ENCODE measurements around the gene FAM171A1.
"Not testable (repeated sequence)": the region's sequence is repeated elsewhere in the genome, so short reads cannot be mapped to it uniquely, and the experiment has no call there.

The FAM171A1 gene

DNA sequence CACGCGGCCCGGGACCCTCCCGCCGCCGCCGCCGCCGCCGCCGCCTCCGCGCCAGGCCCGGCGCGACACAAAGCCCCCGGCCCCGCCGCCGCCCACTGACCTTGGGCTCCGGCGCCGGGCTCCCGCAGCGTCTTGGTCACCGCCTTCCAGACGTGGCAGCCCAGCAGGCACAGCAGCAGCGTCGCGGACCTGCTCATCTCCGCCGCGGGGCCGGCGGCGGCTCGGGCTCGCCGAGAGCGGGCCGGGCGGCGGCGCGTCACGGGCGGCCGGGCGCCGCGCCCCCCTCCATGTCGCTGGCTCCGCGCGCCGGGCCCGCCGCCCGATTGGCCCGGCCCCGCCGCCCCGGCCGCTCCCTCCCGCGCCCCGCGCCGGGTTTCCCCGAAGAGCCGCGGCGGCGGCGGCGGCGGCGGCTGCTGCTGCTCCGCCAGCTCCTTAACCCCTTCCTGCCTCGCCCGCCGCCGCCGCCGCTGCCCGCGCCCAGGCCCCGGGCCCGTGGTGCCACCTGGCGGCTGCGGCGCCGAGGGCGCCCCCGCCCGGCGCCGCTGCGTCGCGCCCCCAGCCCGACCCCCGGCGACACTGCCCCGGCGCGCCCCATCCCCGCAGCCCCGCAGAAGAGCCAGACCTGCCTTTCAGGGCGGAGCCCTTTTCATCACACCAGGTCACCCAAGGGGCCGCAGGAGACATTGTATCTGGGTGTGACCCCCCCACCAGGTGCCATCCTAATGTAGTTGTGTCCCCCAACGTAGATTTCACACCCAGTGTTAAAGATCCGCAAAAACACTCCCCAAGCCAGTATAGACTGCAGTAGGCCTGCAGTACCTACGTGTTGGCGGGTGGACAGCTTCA lies at the start of gene FAM171A1:
Gene FAM171A1, minus strand, starts transcription at position 434 of the 846 bp plus-strand sequence. Its CDS starts 237 bp downstream, at position 197.
- peak; percentile 71 for DNase-seq

DNA sequence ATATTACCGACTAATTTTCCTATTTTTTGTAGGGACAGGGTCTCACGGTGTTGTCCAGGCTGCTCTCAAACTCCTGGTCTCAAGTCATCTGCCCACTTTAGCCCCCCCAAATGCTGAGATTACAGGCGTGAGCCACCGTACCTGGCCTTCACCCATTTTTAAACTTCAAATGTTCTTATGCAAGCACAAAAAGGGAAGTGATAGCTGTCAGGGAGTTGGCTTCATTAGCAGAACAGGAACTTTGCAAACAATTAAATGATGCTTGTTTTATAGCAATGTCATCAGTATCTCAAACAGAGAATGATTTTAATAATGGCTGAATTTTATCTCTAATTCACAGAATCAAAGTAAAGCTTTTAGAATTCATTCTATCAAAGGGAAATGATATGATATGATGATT lies 49.8 kb upstream of the FAM171A1 start:
- DNase-seq: no peak

GRCh38 chr10:15419279-15419874 lies 48.3 kb upstream of the FAM171A1 start:
- peak; percentile 19 for DNase-seq

DNA sequence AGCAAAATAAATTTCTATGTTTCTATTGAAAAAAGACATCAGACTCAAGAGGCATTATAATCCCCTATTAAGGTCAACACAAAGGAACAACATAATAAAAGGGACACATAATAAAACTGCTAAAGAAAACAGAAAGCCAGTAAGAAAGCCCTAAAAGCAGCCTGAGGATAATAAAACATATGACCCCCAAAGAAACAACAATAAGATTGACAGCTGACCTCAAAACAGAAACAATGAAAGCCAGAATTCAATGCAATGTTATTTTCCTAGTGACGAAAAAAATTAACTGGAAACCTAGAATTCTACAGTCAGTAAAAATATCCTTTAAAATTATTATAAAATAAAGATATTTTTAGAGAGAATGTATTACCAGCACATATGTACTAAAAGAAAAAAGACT lies 44.9 kb upstream of the FAM171A1 start:
- DNase-seq: no peak

- no peak for DNase-seq
These were observed 39.9 kb upstream of the FAM171A1 start for GRCh38 chr10:15411010-15411409.

DNA sequence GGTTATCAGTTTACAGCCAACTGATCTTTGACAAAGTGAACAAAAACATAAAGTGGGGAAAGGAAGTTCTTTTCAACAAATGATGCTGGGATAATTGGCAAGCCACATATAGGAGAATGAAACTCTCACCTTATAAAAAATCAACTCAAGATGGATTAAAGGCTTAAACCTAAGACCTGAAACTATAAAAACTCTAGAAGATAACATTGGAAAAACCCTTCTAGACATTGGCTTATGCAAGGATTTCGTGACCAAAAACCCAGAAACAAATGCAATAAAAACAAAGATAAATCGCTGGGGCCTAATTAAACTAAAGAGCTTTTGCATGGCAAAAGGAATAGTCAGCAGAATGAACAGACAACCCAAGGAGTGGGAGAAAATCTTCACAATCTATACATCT lies 38.3 kb upstream of the FAM171A1 start:
- DNase-seq: not testable (repeated sequence)

DNA sequence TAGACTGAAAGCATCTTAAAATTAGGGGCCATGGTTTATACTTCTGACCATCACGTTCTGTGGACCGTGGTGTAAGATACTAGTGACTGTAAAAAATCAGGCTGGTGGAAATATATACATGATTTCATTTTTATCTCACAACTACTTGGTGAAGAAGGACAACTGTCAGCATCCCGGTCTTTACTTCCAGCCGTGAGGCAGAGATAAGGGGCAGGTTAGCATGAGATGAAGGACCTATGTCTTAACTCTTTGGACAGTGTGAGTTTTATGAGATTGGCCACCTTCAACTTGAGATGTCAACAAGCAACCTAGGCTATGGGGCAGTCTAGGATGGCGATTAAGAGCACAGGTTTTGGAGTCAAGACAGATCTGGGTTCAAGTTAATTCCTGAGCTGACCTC lies 37.5 kb upstream of the FAM171A1 start:
- DNase-seq: no peak

DNA sequence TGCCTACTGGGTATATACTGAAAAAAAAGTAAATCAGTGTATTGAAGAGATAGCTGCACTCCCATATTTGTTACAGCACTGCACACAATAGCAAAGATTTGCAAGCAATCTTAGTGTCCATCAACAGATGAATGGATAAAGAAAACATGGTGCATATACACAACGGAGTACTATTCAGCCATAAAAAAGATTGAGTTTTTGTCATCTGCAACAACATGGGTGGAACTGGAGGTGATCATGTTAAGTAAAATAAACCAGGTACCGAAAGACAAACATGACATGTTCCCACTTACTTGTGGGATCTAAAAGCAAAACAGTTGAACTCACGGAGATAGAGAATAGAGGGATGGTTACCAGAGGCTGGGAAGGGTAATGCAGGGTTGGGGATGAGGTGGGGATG lies 34.2 kb upstream of the FAM171A1 start:
- no peak for DNase-seq

GRCh38 chr10:15401382-15401781 lies 30.3 kb upstream of the FAM171A1 start:
- DNase-seq: no peak

DNA sequence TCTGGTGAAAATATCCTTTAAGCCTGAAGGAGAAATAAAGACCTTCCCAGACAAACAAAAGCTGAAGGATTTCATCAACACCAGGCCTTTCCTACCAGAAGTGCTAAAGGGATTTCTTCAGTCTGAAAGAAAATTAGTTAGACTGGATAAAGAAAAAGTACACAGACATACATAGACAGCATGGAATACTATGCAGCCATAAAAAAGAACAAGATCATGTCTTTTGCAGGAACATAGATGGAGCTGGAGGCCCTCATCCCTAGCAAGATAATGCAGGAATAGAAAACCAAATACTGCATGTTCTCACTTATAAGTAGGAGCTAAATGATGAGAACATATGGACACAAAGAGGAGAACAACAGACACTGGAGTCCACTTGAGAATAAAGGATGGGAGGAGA lies 29.4 kb upstream of the FAM171A1 start:
- DNase-seq: not testable (repeated sequence)

DNA sequence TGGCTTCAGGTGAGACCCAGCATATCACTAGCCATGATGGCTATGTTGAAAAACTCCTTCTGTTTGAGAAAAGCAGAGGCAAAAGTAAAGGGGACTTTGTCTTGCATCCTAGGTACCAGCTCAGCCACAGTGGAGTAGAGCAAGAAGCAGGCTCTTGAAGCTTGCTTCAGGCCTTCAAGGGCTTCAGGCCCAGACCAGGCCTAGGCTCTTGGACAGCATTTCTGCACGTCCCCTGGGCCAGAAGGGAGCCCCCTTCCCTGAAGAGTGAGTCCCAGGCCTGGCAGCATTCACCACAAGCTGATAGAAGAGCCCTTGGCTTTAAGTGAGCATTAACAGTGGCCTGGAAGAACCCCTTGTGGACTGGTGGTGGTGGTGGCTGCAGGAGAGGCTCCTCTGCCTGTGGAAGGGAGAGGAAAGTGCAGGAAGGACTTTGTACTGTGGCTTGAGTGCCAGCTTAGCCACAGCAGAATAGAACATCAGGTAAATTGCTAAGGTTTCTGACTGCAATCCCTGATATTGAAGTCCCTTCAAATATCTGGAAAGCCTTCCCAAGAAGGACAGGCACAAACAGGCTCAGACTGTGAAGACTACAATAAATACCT lies 28.1 kb upstream of the FAM171A1 start:
- DNase-seq: no peak

GRCh38 chr10:15395935-15396334 lies 24.8 kb upstream of the FAM171A1 start:
- no peak for DNase-seq

DNA sequence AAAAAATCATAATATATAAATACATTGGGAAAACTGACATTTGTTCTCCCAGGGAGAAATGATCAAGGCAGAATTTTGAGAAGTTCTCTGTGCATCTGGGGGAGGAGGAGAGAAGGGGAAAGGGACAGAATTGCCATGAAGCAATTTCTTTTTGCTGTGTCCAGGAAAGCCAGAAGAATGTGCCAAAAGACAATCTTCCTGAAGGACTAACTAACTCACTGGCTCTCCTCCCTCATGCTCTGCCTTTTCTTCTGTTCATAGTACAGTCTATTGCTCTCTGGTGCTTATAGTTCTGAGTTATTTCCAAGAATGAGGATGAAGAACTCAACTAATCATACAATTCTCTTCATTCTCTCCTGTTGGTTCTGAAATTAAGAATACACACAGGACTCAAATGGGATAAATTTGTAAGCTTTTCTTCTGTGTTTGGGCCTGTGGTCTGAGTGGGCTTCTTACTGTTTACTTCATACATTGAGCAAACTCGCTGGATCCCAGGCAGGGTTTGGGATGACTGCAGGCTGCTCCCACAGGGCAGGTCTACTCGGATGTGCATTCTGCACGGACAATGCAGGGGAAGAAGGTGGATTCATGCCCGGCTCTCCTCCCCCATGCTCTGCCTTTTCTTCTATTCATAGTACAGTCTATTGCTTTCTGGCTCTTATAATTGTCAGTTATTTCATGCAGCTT lies 22.2 kb upstream of the FAM171A1 start:
- no peak for DNase-seq

GRCh38 chr10:15391491-15391890 lies 20.4 kb upstream of the FAM171A1 start:
- DNase-seq: no peak

- not testable (repeated sequence) for DNase-seq
These were observed 17.1 kb upstream of the FAM171A1 start for GRCh38 chr10:15388172-15388571.

- no peak for DNase-seq
These were observed 15.9 kb upstream of the FAM171A1 start for GRCh38 chr10:15387021-15387420.

DNA sequence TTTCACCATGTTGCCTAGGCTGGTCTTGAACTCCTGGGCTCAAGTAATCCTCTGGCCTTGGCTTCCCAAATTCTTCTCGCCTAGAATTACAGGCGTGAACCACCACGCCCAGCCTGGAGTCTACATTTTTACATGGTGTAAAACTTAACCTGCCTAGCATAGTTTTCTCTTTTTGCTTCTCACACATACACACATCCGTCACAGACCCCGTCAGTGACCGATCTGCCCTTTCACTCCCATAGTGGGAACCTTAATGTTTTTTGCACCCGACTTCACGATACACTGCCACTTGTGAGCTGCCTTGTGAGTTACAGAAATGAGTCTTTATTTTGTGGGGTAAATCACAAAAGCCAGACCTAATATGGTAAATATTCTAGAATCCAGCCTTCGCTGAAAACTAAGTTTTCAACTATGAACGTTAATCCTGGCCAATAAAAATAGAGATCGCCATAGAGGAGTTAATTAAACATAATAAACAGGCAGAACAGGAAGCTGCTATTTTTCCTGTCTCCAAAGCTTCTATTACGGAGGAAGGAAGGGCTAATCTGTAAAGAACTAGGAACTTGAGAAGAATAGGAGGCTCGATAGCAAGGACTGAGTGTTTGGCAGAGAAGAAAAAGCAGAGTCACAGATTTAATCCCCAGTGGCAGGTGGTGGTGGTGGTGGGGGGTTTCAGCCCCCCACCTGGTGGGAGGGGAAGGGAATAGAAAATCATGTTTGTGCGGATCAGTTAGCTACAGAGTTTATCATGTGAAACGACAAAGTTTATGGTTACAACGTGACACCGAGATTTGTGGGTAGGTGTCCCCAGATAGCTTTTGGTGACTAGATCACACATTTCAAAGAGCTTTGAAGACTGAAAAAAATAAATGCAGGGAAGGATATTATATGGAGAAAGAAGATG lies 14.7 kb upstream of the FAM171A1 start:
- DNase-seq: no peak

DNA sequence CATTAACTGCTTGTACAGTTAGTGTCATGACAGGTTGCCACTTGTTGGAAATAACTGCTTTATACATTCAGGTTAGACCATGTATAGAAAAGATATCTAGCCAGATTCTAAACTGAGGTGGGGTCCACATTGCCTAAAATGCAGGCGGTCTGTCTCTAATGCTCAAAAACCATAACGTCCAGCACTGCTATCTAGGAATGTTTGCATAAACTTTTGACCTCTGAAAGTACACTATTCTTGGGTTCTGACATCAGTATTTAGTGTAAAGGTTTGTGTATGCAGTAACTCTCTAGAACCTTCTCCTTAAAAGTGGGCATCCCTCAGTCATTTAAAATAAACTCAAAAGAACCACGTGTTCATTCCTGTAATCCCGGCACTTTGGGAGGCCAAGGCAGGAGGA lies 10.3 kb upstream of the FAM171A1 start:
- DNase-seq: no peak

GRCh38 chr10:15379078-15379477 lies 8.0 kb upstream of the FAM171A1 start:
- no peak for DNase-seq

- no peak for DNase-seq
These were observed 7.5 kb upstream of the FAM171A1 start for GRCh38 chr10:15378569-15378968.

GRCh38 chr10:15374566-15374965 lies 3.5 kb upstream of the FAM171A1 start:
- DNase-seq: no peak

DNA sequence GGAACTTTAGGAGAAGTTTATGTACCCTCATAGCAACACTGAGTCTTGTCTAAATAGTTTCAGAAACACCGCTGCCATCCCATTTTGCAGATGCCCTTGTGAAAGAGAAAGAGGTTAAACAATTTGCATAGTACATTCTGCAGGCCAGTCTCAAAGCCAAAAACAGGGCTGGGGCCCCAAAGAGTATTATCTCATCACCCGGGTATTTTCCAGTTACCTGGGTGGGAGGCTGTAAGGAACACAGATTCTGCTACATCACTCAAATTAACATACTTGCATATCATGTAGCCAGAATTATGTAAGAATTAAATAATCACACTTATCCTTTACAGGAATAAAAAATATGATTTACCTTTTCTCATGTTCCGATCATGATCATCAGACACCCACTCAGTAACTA lies 3.1 kb upstream of the FAM171A1 start:
- DNase-seq: no peak
